SU-DHL-6 (cell line): ENCODE results near the gene TPST1.

ENCODE experiments used
- EZH2phosphoT487 ChIP-seq: fragments of 200-600 bp; sonication (generic), shearing (Covaris generic); conservative IDR thresholded peaks from 2 replicates; pipeline ENCODE4 v1.6.1; 2018; ENCODE audit warnings: mild to moderate bottlenecking, antibody characterized with exemption, low read length, moderate library complexity, mixed read lengths
- TF ChIP-seq, protein P1 (sequence below): fragments of 200-600 bp; sonication (generic); IDR thresholded peaks from one replicate; pipeline ENCODE4 v1.5.1; 2017; ENCODE audit warnings: antibody characterized with exemption, mild to moderate bottlenecking, low read length, moderate library complexity; ENCODE audit not compliant: insufficient read depth, poor library complexity, severe bottlenecking

DNA sequence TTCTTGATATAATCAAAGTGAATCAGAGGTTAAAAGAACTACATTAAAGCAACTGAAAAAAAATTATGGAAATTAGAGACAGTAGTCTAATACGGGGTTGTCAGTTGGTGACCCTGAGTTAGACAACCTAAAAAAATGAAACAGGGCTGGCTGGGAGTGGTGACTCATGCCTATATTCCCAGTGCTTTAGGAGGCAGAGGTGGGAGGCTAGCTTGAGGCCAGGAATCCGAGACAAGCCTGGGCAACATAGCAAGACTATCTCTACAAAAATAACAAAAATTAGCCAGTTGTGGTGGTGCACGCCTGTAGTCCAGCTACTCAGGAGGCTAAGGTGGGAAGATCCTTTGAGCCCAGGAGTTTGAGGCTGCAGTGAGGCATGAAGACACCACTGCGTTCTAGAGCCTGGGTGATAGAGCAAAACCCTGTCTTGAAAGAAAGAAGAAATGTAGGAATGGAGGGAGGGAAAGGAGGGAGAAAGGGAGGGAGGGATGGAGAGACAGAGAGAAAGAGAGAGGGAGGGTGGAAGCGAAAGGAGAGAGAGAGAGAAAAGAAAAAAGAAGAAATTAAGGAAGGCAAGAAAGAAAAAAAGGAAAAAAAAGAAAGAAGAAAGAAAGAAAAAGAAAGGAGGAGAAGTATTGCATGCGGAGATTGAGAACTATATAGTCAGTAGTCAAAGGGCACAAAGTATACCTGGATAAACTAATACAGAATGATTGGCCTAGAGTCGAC, 166.1 kb downstream of the TPST1 start:
- TF ChIP-seq, protein P1, sequence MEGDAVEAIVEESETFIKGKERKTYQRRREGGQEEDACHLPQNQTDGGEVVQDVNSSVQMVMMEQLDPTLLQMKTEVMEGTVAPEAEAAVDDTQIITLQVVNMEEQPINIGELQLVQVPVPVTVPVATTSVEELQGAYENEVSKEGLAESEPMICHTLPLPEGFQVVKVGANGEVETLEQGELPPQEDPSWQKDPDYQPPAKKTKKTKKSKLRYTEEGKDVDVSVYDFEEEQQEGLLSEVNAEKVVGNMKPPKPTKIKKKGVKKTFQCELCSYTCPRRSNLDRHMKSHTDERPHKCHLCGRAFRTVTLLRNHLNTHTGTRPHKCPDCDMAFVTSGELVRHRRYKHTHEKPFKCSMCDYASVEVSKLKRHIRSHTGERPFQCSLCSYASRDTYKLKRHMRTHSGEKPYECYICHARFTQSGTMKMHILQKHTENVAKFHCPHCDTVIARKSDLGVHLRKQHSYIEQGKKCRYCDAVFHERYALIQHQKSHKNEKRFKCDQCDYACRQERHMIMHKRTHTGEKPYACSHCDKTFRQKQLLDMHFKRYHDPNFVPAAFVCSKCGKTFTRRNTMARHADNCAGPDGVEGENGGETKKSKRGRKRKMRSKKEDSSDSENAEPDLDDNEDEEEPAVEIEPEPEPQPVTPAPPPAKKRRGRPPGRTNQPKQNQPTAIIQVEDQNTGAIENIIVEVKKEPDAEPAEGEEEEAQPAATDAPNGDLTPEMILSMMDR, result no peak
- TF ChIP-seq EZH2phosphoT487, result no peak
